GM19438 (cell line): ENCODE data around the gene AGPAT4.

Source experiments
- ATAC-seq: cut with Tn5 transposase; IDR thresholded peaks from one replicate; pipeline ENCODE4 v1.9.1; 2021; ENCODE audit warnings: low read depth; ENCODE audit not compliant: unreplicated experiment

Gene AGPAT4

DNA sequence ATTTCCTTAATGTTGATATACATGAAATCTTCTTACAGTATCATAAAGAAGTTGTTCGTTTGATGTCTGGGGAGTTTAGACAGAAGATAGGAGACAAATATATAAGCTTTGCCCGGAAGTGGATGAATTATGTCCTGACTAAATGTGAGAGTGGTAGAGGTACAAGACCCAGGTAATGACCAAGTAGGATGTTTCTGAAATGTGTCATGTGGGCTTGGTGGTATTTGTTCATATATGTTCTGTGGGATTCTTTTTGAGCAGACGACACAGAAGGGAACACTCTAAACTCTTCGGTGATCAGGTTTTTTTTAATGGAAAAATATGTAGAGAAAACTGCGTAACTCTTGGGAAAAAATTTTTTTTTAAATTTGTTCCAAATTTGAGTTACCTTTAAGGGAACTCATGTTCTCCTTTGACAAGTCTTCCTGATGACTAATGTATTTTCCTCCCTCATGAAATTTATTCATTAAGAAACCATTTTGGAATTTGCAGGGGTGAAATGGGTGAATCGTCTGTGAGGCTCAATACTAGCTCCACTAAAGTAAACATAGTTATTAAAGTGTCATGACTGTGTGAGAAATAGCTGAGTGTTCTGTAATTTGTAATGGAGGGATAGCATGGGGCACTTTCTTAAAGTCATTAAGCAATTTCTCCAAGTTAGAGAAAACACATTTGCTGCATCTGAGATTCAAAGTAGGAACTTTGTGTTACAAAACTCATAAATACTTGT lies 181.7 kb downstream of the AGPAT4 start:
- no peak for ATAC-seq

DNA sequence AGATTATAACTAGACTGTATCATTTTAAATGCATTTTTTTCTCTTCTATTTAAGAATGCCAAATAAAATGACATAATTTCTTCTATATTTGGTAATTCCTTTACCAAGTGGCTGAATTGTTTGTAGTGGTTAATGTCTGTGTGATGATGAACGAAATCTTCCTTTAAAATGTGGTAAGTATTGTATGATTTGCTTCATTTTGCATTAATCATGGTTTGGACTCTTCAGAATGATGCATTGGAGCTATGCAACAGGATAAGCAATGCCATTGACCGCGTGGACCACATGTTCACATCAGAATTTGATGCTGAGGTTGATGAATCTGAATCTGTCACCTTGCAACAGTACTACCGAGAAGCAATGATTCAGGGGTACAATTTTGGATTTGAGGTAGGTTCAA lies 182.7 kb downstream of the AGPAT4 start:
- ATAC-seq: no peak

DNA sequence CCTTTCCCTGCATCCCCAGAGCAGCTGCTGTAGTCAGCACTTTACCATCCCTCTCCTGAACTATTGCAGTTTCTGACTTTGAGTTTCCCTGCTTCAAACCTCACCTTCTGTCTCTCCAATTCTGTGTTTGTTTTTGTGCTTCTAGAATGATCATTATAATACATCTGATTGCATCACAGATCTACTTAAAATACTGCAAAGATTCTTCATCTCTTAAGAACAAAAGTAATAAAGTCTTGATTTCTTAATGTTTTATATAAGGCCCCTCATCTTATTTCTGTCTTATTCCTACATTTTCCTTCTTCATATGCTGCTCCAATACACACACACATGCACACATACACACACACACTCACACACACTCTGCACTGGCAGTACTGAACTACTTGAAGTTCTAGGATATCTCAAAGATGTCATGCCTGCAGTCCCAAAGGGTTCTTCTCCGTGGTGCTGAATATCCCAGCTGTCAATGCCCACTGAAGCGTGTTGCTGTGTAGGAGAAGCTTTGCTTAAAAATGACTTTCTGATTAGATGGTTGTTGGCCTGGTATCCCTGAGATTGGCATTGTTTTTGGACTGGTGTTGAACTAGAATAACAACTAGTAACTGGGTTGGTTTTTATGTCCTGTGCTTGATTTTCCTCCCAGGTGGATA lies 185.1 kb downstream of the AGPAT4 start:
- no peak for ATAC-seq

DNA sequence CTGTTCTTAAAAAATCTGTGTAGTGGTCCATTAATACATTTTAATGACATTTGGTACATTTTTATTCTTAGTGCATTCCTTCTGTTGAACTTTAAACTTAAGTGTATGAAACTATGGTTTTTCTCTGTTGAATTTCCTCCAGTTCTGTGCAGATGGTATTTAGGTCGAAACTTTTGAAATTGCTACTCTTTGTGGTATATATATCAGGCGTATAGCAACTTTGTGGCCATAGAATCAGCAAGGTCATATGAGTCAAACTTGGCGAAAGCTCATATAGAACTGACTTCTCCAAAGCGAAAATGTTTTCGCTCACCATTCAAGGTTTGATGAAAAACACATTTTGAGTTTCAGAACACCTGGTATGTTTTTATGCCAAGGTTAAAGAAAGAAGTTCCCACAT lies 188.6 kb downstream of the AGPAT4 start:
- no peak for ATAC-seq

DNA sequence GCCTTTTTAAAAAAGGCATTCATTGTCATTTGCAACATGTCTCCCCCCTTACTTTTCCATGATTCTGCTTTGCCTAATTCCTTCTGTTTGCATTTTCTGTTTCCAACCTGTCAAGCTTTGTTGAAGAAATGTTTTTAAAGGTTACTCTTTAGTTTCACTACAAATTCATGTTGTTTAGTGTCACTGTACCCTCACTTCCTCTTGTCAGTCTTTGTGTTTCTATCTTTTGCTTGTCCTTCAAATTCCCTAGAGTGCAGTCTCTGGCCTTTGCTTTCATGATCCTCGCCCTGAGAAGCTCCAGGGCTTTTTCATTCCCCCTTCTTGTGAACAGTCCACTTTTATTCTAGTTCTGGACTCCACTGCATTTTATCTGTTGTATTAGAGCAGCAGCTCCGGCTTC lies 191.6 kb downstream of the AGPAT4 start:
- ATAC-seq: peak; percentile 79

DNA sequence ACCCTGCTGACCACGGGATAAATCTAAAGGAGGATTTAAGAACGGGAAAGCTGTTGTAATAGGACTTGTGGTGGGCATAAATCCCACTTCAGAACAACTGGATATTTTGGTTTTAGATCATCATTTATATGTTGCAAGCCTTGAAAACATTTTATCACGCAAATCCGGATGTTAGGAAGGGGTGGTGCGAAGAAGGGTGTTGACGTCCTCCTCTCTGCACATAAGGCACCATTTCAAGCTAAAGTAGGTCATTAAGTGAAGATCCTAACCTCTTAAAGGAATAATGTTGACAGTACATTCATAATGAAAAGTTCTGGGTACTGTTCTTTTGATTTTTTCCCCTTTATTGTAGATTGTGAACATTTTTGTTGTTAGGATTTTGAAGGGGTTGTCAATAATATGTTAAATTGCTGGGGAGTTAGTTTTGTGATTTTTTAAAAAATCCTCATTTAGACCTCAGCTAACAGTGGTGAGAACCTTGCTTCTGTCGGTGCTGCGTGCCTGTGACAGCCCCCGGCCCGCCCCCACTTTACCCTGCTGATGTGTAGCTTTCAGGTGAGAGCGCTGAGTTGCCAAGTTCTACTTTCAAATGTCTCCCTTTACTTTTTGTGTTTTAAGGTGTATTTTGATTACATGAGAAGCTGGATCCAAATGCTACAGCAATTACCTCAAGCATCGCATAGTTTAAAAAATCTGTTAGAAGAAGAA lies 193.4 kb downstream of the AGPAT4 start:
- no peak for ATAC-seq
